Stimulated activated naive CD8-positive, alpha-beta T cell treated with anti-CD3 and anti-CD28 coated beads, Interleukin-15, Interleukin-2, amounts not matched to agents 100 ng/mL and 50 ng/mL, for 24 hours (primary cell): ENCODE results near the gene TMEM235.
"Not testable (repeated sequence)": the region's sequence is repeated elsewhere in the genome, so short reads cannot be mapped to it uniquely, and the experiment has no call there.

Experiments used
- H3K27ac Mint-ChIP-seq: one replicate; pipeline ENCODE4 v1.8.0; 2021; ENCODE audit warnings: mild to moderate bottlenecking, mixed read lengths
- H3K27me3 Mint-ChIP-seq: one replicate; pipeline ENCODE4 v1.8.0; 2021; ENCODE audit warnings: mixed read lengths
- H3K36me3 Mint-ChIP-seq: one replicate; pipeline ENCODE4 v1.8.0; 2021; ENCODE audit warnings: low read depth, mixed read lengths
- H3K4me1 Mint-ChIP-seq: one replicate; pipeline ENCODE4 v1.8.0; 2021; ENCODE audit warnings: low read depth, mixed read lengths
- H3K4me3 Mint-ChIP-seq: one replicate; pipeline ENCODE4 v1.8.0; 2021; ENCODE audit warnings: mild to moderate bottlenecking, mixed read lengths
- H3K9me3 Mint-ChIP-seq: one replicate; pipeline ENCODE4 v1.8.0; 2021; ENCODE audit warnings: mixed read lengths

Gene TMEM235

DNA sequence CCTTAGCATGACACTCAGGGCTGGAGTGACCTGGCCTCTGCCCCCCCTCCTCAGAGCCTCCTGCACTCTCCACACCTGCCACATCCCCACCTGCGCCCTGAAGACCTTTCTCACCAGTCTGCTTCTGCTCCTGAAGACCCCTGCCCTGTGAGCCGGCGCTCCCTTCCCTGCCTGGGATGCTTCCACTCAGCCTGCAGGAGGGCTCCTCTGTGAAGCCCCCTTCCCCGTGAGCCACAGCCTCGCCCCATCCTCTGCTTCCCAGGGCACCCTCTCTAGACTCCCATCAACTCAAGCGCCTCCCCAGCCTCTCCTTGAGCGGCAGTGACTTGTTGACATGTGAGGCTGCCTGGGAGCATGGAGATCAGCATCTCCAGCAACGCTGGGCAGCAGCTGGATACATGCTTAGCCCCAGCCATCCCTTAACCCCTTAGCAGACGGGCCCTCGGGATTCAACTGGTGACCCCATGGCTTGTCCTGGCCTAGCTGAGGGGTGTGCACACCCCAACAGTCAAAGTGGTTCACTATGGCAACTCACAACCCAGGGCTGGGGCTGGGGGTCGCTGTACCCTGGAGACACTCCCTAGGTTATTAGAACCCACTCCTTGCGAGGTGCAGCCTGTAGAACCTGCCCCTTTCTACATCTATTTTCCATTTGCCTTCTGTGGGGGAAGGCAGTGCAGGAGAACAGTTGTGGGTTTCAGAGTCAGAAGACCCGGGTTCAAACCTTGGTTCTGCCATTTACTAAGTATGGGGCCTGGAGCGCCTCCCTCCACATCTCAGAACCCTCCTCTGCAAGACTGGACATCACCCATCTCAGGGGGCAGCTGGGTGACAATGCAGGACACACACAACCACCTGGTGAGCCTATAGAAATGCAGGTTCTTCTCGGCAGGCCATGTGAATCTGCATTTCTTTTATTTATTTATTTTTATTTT lies 21.5 kb downstream of the TMEM235 start:
- Mint-ChIP-seq H3K36me3 (no peaks in the 10 kb centered on the region), H3K27me3 (no peaks in the 10 kb centered on the region), H3K4me3 (peak overlapping the region; percentile 81), H3K4me1 (peaks cover 37% of the 10 kb centered on the region), H3K9me3 (no peaks in the 10 kb centered on the region), H3K27ac (no peak overlapping the region)

- H3K36me3 Mint-ChIP-seq, H3K9me3 Mint-ChIP-seq, H3K27me3 Mint-ChIP-seq: not testable (repeated sequence)
- peak overlapping the region; percentile 81 for H3K4me3 Mint-ChIP-seq
- H3K4me1 Mint-ChIP-seq: peaks cover 43% of the 10 kb centered on the region
- peak overlapping the region; percentile 84 for H3K27ac Mint-ChIP-seq
These were observed 22.2 kb downstream of the TMEM235 start for GRCh38 chr17:78253636-78253945.

DNA sequence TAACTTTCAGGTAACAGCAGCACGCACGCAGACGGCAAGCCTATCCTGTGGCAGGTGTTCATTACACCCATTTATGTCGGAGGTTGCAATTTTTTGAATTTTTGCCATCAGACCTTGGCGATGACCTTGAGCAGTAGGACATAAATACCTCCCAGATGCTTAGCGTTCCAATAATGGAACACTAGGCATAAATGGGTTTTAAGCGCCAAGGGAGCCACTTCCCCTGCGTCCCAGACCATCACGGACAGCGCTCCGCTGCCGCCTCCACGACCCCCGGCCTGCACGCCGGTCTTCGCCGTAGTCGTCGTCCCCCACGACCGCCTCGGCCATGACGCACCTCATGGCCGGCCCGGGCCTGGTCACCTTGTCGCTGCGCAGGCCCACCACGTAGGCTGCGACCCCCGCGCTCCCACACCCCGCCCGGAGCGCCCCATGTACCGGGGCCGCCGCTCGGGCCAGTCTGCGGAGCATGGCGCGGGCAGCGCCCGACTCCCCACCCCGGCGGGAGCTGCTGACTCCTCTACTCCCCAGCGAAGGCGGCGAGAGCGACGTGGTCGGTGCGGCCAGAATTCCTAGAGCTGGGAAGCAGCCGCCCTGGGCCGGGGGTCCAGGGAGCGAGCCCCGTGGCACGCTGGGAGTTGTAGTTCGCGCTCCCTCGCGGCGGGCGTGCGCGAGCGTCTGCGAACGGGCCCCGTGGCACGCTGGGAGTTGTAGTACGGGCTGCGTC lies 22.7 kb downstream of the TMEM235 start:
- Mint-ChIP-seq H3K36me3 (no peaks in the 10 kb centered on the region), H3K4me3 (peak overlapping the region; percentile 81), H3K9me3 (no peaks in the 10 kb centered on the region), H3K27me3 (no peaks in the 10 kb centered on the region), H3K27ac (peak overlapping the region; percentile 84), H3K4me1 (peaks cover 43% of the 10 kb centered on the region)

GRCh38 chr17:78255029-78255656 lies 23.7 kb downstream of the TMEM235 start:
- Mint-ChIP-seq H3K4me1 (peaks cover 47% of the 10 kb centered on the region), H3K9me3 (no peaks in the 10 kb centered on the region), H3K27ac (no peak overlapping the region), H3K27me3 (no peaks in the 10 kb centered on the region), H3K36me3 (no peaks in the 10 kb centered on the region), H3K4me3 (peak overlapping the region; percentile 24)

DNA sequence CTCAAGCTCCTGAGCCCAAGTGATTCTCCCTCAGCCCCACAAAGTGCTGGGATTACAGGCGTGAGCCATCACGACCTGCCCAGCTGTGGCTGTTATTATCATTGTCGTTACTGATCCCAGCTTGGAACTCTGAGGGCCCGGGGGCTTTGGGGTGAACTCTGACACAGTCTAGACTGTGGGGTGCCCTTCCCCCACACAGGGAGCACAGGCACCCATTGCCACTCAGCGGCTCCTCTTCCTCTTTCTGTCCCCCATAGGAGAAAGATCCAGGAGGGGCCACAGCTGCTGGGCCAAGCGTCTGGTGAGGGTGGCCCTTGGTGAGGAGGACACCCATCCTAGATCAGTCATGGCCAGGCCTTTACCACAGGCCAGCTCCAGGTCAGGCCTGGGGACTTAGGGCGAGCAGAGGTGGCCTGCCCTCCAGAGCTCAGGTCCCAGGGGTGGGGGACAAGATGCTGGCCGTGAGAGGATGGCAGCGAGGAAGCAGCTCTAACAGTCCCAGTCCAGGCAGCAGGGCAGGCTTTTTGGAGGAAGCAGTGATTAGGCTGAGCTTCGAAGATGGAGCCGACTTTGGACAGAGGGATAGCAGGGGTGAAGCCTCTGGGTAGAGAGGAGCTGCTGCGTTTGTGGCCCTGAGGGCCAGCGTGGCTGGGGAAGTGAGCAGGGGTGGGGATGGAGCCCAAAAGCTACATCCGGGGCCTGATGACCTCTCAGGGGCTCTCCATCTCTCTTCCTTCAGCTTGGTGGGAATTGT lies 24.7 kb downstream of the TMEM235 start:
- H3K4me3 Mint-ChIP-seq: no peak overlapping the region
- H3K27ac Mint-ChIP-seq: no peak overlapping the region
- H3K4me1 Mint-ChIP-seq: peaks cover 46% of the 10 kb centered on the region
- H3K36me3 Mint-ChIP-seq: no peaks in the 10 kb centered on the region
- no peaks in the 10 kb centered on the region for H3K27me3 Mint-ChIP-seq
- H3K9me3 Mint-ChIP-seq: no peaks in the 10 kb centered on the region

DNA sequence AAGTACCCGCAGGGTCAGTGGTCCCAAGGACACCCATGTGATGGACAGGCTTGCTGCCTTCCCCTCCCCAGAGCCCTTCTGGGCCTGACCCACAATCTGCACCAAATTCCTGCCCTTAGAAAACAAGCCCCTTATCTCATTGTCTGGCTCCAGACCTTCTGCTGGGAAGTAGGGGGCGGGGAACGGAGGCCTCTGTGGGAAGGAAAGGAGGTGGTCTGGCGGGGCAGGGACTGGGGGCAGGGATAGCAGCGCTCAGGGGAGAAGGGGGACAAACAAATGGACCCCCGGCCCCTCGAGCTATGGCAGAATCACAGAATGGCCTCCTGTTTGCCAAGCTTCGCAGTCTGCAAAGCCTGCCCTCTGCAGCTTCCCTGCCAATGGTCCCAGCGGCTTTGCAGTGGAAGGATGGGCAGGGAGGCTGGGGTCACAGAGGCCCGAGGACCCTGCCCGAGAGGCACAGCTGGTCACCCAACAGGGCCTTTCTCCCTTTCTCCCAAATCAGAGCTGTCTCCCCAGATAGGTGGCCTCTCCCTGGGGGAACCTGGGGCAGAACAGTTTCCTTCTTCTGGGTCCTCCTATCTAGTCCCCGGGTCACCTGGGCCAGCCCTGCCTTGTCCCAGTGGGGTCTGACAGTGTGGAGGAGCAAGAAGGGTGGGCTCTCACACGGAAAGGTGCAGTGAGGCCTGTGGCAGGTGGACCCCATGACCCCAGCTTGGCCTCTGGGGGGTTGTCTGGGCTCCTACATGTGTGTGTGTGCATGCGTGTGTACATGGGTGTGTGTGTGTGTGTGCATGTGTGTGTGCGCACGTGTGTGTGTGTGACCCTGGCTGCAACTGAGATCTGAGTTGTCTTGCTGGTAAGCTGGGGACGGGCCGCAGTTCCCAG lies 25.5 kb downstream of the TMEM235 start:
- H3K36me3 Mint-ChIP-seq: no peaks in the 10 kb centered on the region
- no peak overlapping the region for H3K27ac Mint-ChIP-seq
- peaks cover 43% of the 10 kb centered on the region for H3K4me1 Mint-ChIP-seq
- no peaks in the 10 kb centered on the region for H3K9me3 Mint-ChIP-seq
- no peaks in the 10 kb centered on the region for H3K27me3 Mint-ChIP-seq
- H3K4me3 Mint-ChIP-seq: no peak overlapping the region

DNA sequence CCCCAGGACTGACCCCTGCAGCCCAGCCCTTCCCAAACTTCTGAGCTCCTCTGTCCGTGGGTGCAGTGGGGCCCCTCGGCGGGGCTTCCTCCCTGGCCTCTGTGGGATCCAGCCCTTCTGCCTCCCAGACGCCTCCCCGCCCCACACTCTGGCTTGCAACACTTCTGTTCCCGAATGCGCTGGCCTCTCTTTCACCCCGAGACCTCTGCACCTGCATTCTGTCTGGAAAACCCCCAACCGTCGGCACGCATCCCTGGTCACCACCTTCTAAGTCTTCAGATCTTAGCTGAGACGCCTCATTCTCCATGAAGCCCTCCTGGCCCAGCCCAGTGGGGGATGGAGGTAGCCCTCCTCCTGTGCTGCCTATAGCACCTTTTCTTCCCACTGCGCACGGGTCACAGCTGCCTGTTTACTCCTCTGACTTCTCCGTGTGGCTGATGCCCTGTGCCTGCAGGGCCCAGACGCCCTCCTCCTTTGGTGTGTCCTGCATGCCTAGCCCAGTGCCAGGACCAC lies 26.4 kb downstream of the TMEM235 start:
- no peak overlapping the region for H3K27ac Mint-ChIP-seq
- H3K4me3 Mint-ChIP-seq: no peak overlapping the region
- no peaks in the 10 kb centered on the region for H3K36me3 Mint-ChIP-seq
- H3K27me3 Mint-ChIP-seq: no peaks in the 10 kb centered on the region
- no peaks in the 10 kb centered on the region for H3K9me3 Mint-ChIP-seq
- H3K4me1 Mint-ChIP-seq: peaks cover 40% of the 10 kb centered on the region

DNA sequence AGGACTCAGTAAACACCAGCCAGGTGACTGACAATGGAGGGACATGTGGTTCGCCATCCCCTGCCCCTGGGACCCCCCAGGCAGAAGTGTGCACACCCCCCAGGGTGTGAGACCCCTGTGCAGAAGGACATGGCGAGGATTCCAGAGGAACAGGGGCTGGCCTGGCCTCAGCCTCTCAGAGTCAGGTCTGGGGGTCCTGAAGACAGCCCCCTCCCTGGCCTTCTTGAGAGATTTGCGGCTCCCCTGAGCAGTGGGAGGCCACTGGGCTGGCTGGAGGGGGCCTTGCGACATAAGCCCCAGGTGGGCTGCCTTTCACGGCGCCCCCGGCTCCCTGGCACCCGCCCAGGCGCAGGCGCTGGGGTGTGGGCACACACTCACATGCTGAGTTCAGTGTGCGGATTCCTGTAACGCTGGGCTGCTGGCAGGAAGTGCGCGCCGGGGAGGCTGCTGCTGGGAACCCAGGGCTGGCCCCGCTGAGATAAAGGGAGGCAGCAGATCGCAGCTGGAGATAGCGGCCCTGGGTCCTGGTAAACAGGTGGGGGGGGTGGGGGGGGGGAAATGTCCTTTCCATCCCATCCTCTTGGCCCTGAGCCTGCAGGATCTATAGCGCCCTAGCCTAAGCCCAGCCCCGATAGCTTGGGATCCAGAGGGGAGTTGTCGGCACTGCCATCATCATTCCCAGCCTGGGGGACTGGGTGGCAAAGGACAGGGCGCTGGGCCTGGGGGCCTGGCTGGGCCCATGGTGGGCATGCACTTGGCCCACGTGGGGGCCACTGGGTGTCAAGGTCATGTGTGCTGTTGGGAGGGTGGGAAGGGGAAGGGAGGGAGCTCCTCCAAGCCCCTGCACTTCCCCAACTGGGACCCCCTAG lies 27.1 kb downstream of the TMEM235 start:
- peaks cover 39% of the 10 kb centered on the region for H3K4me1 Mint-ChIP-seq
- H3K9me3 Mint-ChIP-seq: no peaks in the 10 kb centered on the region
- no peaks in the 10 kb centered on the region for H3K36me3 Mint-ChIP-seq
- H3K27me3 Mint-ChIP-seq: no peaks in the 10 kb centered on the region
- no peak overlapping the region for H3K4me3 Mint-ChIP-seq
- H3K27ac Mint-ChIP-seq: no peak overlapping the region

DNA sequence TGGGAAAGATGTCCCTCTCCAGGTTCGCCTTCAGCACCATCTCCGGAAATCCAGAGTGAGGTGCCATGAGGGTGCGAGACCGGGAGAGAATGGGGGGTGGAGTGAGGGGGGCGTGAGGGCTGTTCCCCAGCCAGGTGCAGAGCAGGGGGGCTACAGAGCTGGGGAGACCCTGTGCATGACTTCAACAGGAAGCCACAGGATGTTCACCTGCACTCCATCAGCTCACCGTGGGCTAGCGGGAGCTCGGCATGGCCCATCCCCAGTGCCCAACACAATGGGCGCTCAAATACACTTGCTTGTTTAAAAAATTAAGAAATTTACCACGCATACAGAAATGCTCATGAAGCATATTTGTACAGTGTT lies 27.7 kb downstream of the TMEM235 start:
- Mint-ChIP-seq H3K9me3 (no peaks in the 10 kb centered on the region), H3K4me1 (peaks cover 35% of the 10 kb centered on the region), H3K27me3 (no peaks in the 10 kb centered on the region), H3K36me3 (no peaks in the 10 kb centered on the region), H3K27ac (no peak overlapping the region), H3K4me3 (peak overlapping the region; percentile 35)

GRCh38 chr17:78263063-78263735 lies 31.8 kb downstream of the TMEM235 start:
- Mint-ChIP-seq H3K27me3 (no peaks in the 10 kb centered on the region), H3K36me3 (no peaks in the 10 kb centered on the region), H3K4me1 (peaks cover 23% of the 10 kb centered on the region), H3K9me3 (no peaks in the 10 kb centered on the region), H3K4me3 (no peak overlapping the region), H3K27ac (peak overlapping the region; percentile 36)

- Mint-ChIP-seq H3K27me3 (no peaks in the 10 kb centered on the region), H3K9me3 (no peaks in the 10 kb centered on the region), H3K4me1 (peaks cover 19% of the 10 kb centered on the region), H3K27ac (peak overlapping the region; percentile 21), H3K4me3 (no peak overlapping the region), H3K36me3 (no peaks in the 10 kb centered on the region)
These were observed 32.4 kb downstream of the TMEM235 start for GRCh38 chr17:78263736-78264340.

GRCh38 chr17:78264590-78264989 lies 33.2 kb downstream of the TMEM235 start:
- H3K36me3 Mint-ChIP-seq: no peaks in the 10 kb centered on the region
- H3K4me3 Mint-ChIP-seq: no peak overlapping the region
- peaks cover 16% of the 10 kb centered on the region for H3K4me1 Mint-ChIP-seq
- H3K27ac Mint-ChIP-seq: no peak overlapping the region
- no peaks in the 10 kb centered on the region for H3K9me3 Mint-ChIP-seq
- H3K27me3 Mint-ChIP-seq: no peaks in the 10 kb centered on the region
